COLO668 (cell line): ENCODE results near the gene KAT6B.

Source experiments
- DNase-seq: peaks from one replicate; lab custom pipeline; 2025; ENCODE audit not compliant: unreplicated experiment; lab: John Stamatoyannopoulos, UW

The KAT6B gene

DNA sequence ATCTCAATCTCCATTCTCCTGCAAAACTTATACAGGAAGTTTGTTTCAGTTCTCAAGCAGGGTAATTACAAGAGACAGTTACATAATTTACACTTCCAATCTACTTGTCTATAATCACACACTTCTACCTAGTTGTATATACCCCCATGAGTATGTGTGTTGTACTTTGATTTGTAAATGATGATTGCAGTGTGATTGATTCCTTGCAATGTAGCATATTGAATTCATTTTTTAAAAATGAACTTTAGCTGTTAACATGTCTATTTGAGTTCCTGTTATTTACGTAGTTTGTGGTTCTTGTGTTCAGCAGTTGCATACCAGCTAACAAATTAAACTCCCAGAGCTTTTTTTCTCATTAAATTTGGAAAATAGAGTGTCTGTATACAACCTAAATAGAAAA is 182.6 kb downstream of the KAT6B start:
- no peak for DNase-seq

DNA sequence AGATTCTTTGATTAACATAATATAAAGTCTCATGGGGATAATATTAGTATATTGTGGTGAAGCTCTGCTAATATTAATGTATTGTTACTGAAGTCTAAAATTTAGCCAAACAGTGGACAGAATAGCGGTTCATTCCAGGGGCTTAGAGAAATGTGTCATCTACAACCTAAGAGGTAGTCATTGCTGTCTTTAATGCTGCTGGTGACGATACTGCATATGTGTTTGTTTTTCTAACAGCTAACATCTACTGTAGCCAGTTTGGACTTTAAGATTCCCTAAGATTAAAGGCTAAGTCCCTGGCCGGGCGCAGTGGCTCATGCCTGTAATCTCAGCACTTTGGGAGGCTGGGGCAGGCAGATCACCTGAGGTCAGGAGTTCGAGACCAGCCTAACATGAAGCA is 183.0 kb downstream of the KAT6B start:
- DNase-seq, result no peak

DNA sequence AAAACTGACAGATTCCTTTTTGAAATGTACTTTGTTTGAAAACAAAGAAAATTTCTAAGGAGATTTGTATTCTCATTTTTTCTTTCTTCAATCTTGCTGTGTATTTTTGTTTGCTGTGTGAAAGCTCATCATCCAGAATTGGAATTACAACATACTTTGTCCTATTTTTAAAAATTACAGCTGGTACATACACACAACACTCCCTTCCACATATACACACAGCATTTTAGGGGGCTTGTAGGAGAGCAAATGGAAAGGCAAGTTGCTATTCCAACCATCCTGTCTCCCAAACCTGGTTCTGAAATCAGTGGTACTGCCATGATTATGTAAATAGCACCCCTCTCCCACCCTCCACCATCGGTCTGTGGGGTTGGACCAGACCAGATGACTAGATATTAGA is 184.0 kb downstream of the KAT6B start:
- no peak for DNase-seq

GRCh38 chr10:75011221-75011620 is 184.8 kb downstream of the KAT6B start:
- DNase-seq, result no peak

- no peak for DNase-seq
Observed at GRCh38 chr10:75012471-75012870, 186.1 kb downstream of the KAT6B start.

DNA sequence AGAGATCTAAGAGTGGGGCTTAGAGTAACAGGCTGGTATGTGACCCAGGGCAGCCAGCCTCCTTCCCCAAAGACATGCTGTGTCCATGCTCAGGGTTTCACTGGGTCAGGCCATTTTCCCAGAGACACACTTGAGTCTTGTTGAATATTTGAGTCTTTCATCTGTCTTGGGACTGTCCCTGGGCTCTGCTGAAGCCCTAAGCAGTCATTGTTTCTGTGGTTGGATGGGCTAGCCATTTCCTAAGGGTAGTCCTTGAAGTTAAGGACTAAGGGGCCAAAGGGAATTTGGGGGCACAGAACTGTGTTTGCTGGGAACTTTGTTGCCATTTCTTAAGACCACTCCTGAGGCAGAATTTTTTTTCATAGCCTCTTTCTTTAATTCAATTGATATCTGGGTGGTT is 186.6 kb downstream of the KAT6B start:
- DNase-seq, result no peak

GRCh38 chr10:75013522-75013921 is 187.1 kb downstream of the KAT6B start:
- no peak for DNase-seq

GRCh38 chr10:75014516-75015230 is 188.3 kb downstream of the KAT6B start:
- no peak for DNase-seq

DNA sequence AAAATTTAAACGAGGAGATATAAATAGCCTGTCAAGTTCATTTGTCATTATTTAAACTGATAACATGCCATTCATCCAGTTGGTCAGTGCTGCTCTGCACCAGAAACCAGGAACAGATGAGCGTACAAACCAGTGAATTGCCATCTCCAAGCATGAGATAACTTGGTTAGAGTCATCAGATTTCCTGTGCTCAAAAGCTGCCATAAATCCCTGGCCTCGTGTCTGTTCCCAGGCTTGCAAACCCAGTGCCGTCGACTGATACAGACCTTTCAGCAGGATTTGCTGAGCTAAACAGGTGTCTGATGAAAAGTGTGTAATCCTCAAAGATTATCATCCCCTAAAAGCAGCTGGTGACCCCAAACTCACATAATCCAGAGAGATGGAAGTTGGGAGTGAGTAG is 189.0 kb downstream of the KAT6B start:
- DNase-seq, result no peak

GRCh38 chr10:75016325-75016724 is 189.9 kb downstream of the KAT6B start:
- no peak for DNase-seq

DNA sequence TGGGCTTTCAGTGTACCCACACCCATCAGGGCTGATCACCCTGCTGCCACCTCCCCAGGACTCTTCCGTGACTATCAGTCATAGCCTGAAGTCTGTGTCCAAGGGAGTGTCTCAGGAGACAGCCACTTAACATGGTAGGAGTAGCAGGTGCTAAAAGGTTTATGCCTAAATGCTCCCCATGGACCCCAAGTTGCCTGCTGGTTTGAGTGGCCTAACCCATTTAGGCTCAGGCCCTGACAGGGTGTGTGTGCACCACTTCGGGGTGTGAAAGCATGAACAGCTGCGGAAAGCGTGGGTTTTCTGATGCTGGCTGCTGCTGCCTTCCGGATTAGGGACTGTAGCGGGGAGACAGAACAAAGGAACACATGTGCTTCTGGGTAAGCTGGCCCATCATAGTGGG is 191.9 kb downstream of the KAT6B start:
- DNase-seq, result no peak

DNA sequence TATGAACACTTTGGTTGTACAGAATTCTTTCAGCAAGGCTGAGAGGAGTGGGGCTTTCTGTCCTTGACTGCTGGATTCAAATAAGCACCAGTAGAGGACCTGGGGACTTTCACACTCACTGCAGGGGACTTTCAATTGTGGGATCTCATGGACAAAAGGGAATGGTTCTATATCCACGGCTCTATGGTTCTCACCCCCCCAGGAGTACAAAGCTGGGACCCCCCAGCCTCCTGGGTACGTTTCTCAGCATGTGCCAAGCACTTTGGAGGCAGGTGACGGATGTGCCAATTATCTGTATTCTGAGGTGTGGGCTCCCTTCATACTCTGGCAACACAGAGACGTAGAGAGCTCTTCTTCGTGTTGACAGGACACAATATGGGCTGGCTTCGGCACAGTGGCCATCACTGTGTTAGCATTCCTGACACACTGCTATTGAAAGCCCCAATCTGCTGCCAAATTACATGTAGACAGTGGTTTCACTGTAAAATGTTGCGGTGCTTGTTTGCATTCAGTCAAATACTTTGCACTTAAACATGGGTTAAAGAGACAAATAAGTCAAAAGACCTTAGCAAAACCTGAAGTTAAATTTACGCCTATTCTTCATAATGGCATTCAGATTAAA is 192.4 kb downstream of the KAT6B start:
- no peak for DNase-seq

GRCh38 chr10:75019370-75019769 is 193.0 kb downstream of the KAT6B start:
- no peak for DNase-seq

- DNase-seq, result no peak
Observed at GRCh38 chr10:75020168-75020567, 193.8 kb downstream of the KAT6B start.

DNA sequence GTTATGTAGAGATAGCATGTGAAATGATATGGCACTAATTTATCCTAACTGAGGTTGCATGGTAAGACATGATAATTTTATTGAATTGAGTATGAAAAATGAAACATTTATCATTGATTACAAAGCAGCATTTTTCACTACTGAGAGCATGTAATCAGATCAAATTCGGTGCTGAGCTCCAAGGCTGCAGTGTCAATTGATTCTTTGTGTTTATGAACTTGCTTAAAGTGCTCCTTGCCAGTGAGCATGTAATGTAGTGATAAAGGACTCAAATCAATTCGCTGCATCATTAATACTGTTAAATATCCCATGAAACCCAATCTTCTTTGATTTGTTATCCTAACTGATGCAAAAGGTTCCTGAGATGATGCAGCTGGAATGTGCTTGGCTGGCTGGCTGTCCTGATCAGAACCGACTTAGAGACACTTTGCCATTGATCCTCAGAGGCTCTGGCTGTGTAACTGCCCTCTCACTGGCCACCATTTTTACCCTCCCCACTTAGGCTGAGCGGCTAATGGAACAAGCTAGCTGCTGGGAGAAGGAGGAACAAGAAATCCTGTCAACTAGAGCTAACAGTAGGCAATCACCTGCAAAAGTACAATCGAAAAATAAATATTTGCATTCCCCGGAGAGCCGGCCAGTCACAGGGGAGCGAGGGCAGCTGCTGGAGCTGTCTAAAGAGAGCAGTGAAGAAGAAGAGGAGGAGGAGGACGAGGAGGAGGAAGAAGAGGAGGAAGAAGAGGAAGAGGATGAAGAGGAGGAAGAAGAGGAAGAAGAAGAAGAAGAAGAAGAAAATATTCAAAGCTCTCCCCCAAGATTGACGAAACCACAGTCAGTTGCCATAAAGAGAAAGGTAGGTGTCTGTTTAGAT is 195.2 kb downstream of the KAT6B start:
- peak; percentile 57 for DNase-seq

DNA sequence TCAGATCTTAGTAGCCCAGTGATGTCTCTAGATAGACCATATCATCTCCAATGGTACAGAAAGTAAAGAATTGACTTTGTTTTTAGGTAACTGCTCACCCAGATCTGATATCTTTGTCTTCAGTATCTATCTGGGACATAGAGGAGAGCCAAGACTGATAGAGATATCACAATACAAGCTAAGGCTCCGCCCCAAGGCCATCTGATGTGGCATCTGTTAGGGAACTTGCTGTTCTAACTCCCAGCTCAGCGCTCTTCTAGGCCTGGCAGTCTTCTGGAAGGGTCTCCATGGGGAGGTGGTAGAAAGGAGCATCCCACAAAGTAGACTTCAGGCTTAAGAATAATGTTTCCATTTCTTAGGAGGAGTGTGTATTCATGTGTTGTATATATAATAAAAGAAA is 196.7 kb downstream of the KAT6B start:
- no peak for DNase-seq

DNA sequence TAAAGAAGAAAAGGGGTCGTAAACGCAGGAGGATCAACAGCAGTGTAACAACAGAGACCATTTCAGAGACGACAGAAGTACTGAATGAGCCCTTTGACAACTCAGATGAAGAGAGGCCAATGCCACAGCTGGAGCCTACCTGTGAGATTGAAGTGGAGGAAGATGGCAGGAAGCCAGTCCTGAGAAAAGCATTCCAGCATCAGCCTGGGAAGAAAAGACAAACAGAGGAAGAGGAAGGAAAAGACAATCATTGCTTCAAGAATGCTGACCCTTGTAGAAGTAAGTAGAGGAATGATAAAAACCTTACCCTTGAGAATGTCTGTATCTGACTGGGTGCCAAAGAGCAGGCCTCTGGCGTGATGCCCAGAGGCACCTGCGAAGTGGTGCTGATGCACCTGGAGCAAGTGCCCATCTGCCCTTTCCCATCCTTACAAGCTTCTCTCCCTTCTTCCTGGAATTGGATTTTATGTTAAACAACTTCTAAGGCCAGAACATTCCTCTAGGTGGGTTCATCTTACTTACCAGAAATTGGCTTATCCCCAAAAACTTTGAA is 198.6 kb downstream of the KAT6B start:
- DNase-seq, result peak; percentile 56

GRCh38 chr10:75028049-75028448 is 201.6 kb downstream of the KAT6B start:
- DNase-seq, result no peak

DNA sequence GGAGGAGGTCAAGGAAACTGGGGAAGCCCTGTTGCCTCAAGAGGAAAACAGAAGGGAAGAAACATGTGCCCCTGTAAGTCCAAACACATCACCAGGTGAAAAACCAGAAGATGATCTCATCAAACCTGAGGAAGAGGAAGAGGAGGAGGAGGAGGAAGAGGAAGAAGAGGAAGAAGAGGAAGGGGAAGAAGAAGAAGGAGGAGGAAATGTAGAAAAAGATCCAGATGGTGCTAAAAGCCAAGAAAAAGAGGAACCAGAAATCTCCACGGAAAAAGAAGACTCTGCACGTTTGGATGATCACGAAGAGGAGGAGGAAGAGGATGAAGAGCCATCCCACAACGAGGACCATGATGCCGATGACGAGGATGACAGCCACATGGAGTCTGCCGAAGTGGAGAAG is 202.3 kb downstream of the KAT6B start:
- no peak for DNase-seq

GRCh38 chr10:75029420-75029819 is 203.0 kb downstream of the KAT6B start:
- no peak for DNase-seq

- peak; percentile 6 for DNase-seq
Observed at GRCh38 chr10:75029857-75030256, 203.5 kb downstream of the KAT6B start.

GRCh38 chr10:75030371-75030770 is 204.0 kb downstream of the KAT6B start:
- no peak for DNase-seq
